ENCODE data around the gene ZER1. TPM values are rescaled to one million over a fixed set of nuclear protein-coding genes. Genes with fewer than 3 reads are reported as not detected.
A peak's percentile ranks its signal among the peaks of the same experiment; 100 is the strongest.

ZER1 gene
- total and polyA plus RNA-seq, 5 donors from 2014 or later = 31.9 to 44.7 (median 38.1) TPM

DNA sequence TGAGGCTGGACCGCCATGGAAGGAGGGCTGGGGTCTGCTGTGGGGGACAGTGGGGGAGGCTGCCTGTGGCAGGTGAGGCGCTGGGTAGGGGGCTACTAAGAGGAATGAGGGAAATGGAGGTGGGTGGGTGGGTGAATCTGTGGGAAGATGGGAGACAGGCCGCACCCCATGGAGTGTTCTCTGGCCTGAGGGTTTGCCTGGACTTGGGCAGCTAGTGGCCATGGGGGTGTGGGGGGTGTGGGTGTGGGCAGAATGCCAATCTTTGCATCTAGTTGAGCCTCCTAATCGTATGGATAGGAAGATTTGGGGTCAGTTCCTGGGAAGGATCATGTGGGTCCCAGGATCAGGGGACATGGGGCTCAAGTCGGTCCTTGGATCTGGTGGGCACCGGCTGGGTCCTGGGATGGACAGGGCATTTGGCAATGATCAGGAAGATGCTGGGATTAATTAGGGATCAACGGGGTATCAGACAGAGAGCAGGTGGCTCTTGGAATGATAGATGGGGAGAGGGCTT lies 48.3 kb downstream of the ZER1 start:
- H3K36me3 Mint-ChIP-seq = peaks cover 4% of the 10 kb centered on the region
- H3K4me3 Mint-ChIP-seq = peak overlapping the region; percentile 92 to 97 (median 96)
- Histone ChIP-seq H3K4me3 (ENCODE audit: low read depth, low read length) (peak overlapping the region; percentile 77), H3K27ac (ENCODE audit: insufficient read depth, low read length, poor library complexity, severe bottlenecking) (peak overlapping the region; percentile 79), H3K4me1 (ENCODE audit: control insufficient read depth, insufficient read depth, low read length, poor library complexity, severe bottlenecking) (peaks cover 23% of the 10 kb centered on the region), H3K9me3 (ENCODE audit: control insufficient read depth in 2 of 2, low read length in 2 of 2) (no peaks in the 10 kb centered on the region), H3K36me3 (ENCODE audit: control insufficient read depth, insufficient read depth, low read length) (peaks cover 5% of the 10 kb centered on the region), H3K27me3 (ENCODE audit: control insufficient read depth, insufficient read depth, low read length) (no peaks in the 10 kb centered on the region)
- no peaks in the 10 kb centered on the region for H3K9me3 Mint-ChIP-seq
- peaks cover 3 to 60% (median 19%) of the 10 kb centered on the region in 4 donors for H3K4me1 Mint-ChIP-seq
- no peaks in the 10 kb centered on the region for H3K27me3 Mint-ChIP-seq
- no peak for DNase-seq
- no peak for ATAC-seq (ENCODE audit: low read depth in 2 of 2)
- H3K27ac Mint-ChIP-seq = peak overlapping the region; percentile 88 to 93 (median 91)

DNA sequence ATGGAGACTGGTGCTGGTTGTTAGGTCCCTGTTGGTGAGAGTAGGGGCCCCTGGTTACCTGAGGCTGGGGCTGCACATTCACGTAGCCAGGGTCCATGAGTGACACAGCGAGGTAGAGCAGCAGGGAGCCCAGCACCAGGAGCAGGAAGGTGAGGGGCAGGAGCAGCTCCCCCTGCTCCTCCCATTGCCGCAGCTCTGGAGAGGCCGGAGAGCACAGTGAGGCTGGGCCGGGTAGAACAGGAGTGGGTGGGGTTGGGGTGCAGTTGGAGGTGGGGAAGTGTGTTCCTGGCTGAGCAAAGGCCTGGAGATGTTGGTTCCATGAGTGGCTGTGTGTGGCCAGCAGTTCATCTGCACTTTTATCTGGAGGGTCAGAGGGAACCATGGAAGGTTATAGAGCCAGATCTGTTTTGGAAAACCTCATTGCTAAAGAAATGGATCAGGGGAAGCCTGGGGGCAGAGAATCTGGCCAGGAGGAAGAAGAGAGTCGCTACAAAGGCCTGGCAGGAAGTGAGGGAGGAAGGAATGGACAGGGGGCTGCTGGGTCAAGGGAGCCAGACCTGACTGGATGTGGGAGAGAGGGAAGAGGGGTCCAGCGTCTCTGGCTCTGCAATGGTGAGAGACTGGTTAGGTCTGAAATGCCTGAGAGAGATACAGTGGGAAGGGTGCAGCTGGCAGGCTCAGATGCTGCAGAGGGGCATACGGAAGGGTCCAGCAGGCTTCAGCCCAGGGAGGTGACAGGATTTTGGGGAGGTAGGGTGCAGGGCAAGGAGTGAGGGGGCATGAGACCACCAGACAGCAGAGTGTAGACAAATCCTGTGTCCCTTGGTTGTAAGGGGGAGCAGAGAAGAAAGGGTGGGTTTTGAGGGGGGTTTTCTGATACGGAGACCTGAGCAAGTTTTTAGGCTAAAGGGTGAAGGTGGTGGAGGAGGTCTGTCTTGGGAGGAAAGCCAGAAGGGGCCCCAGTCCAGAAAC lies 49.1 kb downstream of the ZER1 start:
- Mint-ChIP-seq H3K4me3 (peak overlapping the region; percentile 92 to 97 (median 96)), H3K27ac (peak overlapping the region; percentile 52 to 93 (median 91)), H3K4me1 (peaks cover 3 to 54% (median 19%) of the 10 kb centered on the region in 4 donors), H3K36me3 (peaks cover 4% of the 10 kb centered on the region), H3K27me3 (no peaks in the 10 kb centered on the region), H3K9me3 (no peaks in the 10 kb centered on the region)
- H3K4me3 ChIP-seq (ENCODE audit: low read depth, low read length) = peak overlapping the region; percentile 77
- DNase-seq = no peak
- ATAC-seq (ENCODE audit: low read depth in 2 of 2) = no peak
- peaks cover 5% of the 10 kb centered on the region for H3K36me3 ChIP-seq (ENCODE audit: control insufficient read depth, insufficient read depth, low read length)
- peaks cover 23% of the 10 kb centered on the region for H3K4me1 ChIP-seq (ENCODE audit: control insufficient read depth, insufficient read depth, low read length, poor library complexity, severe bottlenecking)
- H3K27ac ChIP-seq (ENCODE audit: insufficient read depth, low read length, poor library complexity, severe bottlenecking) = peak overlapping the region; percentile 79
- no peaks in the 10 kb centered on the region for H3K27me3 ChIP-seq (ENCODE audit: control insufficient read depth, insufficient read depth, low read length)
- no peaks in the 10 kb centered on the region for H3K9me3 ChIP-seq (ENCODE audit: control insufficient read depth in 2 of 2, low read length in 2 of 2)

DNA sequence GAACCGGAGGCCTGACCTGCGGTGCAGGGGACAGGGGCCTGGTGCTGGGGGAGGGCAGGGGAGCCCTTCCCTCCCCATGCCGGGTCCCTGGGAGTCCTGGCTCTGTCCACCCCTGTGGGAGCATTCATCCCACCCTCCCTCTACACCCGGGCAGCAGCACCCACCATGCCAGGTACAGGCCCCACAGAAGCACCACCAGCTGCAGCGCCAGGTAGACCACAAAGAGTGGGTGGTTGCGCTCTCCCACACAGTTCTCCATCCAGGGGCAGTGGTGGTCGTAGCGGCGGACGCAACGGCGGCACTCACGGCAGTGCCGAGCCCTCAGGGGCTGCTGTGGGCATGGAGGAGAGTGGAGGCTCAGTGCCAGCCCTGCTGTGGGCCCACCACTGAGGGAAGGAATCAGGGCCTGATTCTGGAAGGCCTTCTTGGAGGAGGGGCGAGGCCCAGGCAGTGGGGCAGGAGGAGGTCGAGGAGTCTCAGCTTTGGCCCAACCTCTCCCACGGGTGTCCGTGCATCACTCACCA lies 50.2 kb downstream of the ZER1 start:
- peak overlapping the region in 1 of 4 donors; percentile 97 for H3K4me3 Mint-ChIP-seq
- Histone ChIP-seq H3K27me3 (ENCODE audit: control insufficient read depth, insufficient read depth, low read length) (no peaks in the 10 kb centered on the region), H3K27ac (ENCODE audit: insufficient read depth, low read length, poor library complexity, severe bottlenecking) (no peak overlapping the region), H3K36me3 (ENCODE audit: control insufficient read depth, insufficient read depth, low read length) (peaks cover 5% of the 10 kb centered on the region), H3K4me1 (ENCODE audit: control insufficient read depth, insufficient read depth, low read length, poor library complexity, severe bottlenecking) (peaks cover 23% of the 10 kb centered on the region), H3K9me3 (ENCODE audit: control insufficient read depth in 2 of 2, low read length in 2 of 2) (no peaks in the 10 kb centered on the region), H3K4me3 (ENCODE audit: low read depth, low read length) (no peak overlapping the region)
- H3K27ac Mint-ChIP-seq = peak overlapping the region in 1 of 3 donors; percentile 44
- peaks cover 4% of the 10 kb centered on the region for H3K36me3 Mint-ChIP-seq
- H3K27me3 Mint-ChIP-seq = no peaks in the 10 kb centered on the region
- ATAC-seq (ENCODE audit: low read depth in 2 of 2) (no peak), DNase-seq (no peak)
- H3K9me3 Mint-ChIP-seq = no peaks in the 10 kb centered on the region
- H3K4me1 Mint-ChIP-seq = peaks cover 3 to 45% (median 17%) of the 10 kb centered on the region in 4 donors

- H3K4me3 ChIP-seq (ENCODE audit: low read depth, low read length) = no peak overlapping the region
- H3K36me3 ChIP-seq (ENCODE audit: control insufficient read depth, insufficient read depth, low read length) = peaks cover 5% of the 10 kb centered on the region
- no peak for DNase-seq
- ATAC-seq (ENCODE audit: low read depth in 2 of 2) = no peak
- H3K27me3 ChIP-seq (ENCODE audit: control insufficient read depth, insufficient read depth, low read length) = no peaks in the 10 kb centered on the region
- H3K9me3 Mint-ChIP-seq = no peaks in the 10 kb centered on the region
- peaks cover 3 to 39% (median 16%) of the 10 kb centered on the region in 4 donors for H3K4me1 Mint-ChIP-seq
- H3K9me3 ChIP-seq (ENCODE audit: control insufficient read depth in 2 of 2, low read length in 2 of 2) = no peaks in the 10 kb centered on the region
- peak overlapping the region in 1 of 3 donors; percentile 44 for H3K27ac Mint-ChIP-seq
- no peak overlapping the region for H3K27ac ChIP-seq (ENCODE audit: insufficient read depth, low read length, poor library complexity, severe bottlenecking)
- peak overlapping the region in 2 of 4 donors; percentile 52 to 61 for H3K4me3 Mint-ChIP-seq
- H3K36me3 Mint-ChIP-seq = peaks cover 4% of the 10 kb centered on the region
- H3K27me3 Mint-ChIP-seq = no peaks in the 10 kb centered on the region
- peaks cover 23% of the 10 kb centered on the region for H3K4me1 ChIP-seq (ENCODE audit: control insufficient read depth, insufficient read depth, low read length, poor library complexity, severe bottlenecking)
Observed at GRCh38 chr9:128720841-128721486, 50.8 kb downstream of the ZER1 start.

DNA sequence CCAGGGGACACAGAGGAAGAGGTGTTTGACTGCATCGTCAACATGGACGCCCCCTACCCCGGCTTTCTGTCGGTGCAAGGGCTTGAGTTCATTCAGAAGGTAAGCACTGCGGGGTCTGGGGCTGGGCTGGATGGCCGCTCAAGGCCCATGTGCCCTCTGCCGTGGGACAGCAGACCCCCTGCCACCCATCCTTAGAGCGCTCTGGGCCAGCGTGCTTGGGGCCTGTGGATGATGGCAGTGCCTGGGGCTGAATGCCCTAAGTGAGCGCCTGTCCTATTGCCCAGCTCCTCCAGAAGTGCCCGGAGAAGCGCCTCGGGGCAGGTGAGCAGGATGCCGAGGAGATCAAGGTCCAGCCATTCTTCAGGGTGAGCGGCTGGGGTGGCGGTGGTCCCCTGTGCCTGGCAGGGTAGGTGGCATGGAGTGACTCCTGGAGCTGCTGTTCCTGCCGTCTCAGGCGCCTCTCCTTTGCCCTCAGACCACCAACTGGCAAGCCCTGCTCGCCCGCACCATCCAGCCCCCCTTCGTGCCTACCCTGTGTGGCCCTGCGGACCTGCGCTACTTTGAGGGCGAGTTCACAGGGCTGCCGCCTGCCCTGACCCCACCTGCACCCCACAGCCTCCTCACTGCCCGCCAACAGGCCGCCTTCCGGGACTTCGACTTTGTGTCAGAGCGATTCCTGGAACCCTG lies 51.7 kb downstream of the ZER1 start:
- H3K27me3 Mint-ChIP-seq = no peaks in the 10 kb centered on the region
- H3K9me3 ChIP-seq (ENCODE audit: control insufficient read depth in 2 of 2, low read length in 2 of 2) = no peaks in the 10 kb centered on the region
- H3K4me1 ChIP-seq (ENCODE audit: control insufficient read depth, insufficient read depth, low read length, poor library complexity, severe bottlenecking) = peaks cover 16% of the 10 kb centered on the region
- no peak overlapping the region for H3K27ac ChIP-seq (ENCODE audit: insufficient read depth, low read length, poor library complexity, severe bottlenecking)
- H3K27ac Mint-ChIP-seq = no peak overlapping the region
- ATAC-seq (ENCODE audit: low read depth in 2 of 2) = no peak
- H3K36me3 Mint-ChIP-seq = peaks cover 4% of the 10 kb centered on the region
- H3K27me3 ChIP-seq (ENCODE audit: control insufficient read depth, insufficient read depth, low read length) = no peaks in the 10 kb centered on the region
- H3K9me3 Mint-ChIP-seq = no peaks in the 10 kb centered on the region
- H3K36me3 ChIP-seq (ENCODE audit: control insufficient read depth, insufficient read depth, low read length) = peaks cover 5% of the 10 kb centered on the region
- H3K4me3 Mint-ChIP-seq = peak overlapping the region in 1 of 4 donors; percentile 35
- peaks cover 2 to 30% (median 15%) of the 10 kb centered on the region in 4 donors for H3K4me1 Mint-ChIP-seq
- DNase-seq = no peak
- no peak overlapping the region for H3K4me3 ChIP-seq (ENCODE audit: low read depth, low read length)

DNA sequence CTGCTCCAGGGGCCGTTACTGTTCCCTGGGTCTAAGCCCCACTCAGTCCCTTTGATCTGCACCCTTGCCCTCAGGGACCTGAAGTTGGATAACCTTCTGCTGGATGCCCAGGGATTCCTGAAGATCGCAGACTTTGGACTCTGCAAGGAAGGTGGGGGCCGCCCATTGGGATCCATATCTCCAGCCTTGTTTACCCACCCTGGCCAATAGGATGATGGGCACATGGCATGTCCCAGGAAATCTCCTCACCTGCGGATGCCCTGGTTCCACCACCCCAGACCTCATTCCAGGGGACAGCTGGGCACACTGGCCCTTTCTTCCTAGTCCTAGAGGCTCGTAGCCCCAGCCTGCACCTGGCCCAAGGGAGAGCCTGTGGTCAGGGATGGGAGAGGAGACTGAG lies 53.3 kb downstream of the ZER1 start:
- no peak for DNase-seq
- H3K36me3 ChIP-seq (ENCODE audit: control insufficient read depth, insufficient read depth, low read length) = peaks cover 5% of the 10 kb centered on the region
- H3K4me1 ChIP-seq (ENCODE audit: control insufficient read depth, insufficient read depth, low read length, poor library complexity, severe bottlenecking) = peaks cover 5% of the 10 kb centered on the region
- H3K27ac ChIP-seq (ENCODE audit: insufficient read depth, low read length, poor library complexity, severe bottlenecking) = no peak overlapping the region
- H3K27ac Mint-ChIP-seq = no peak overlapping the region
- H3K4me3 ChIP-seq (ENCODE audit: low read depth, low read length) = no peak overlapping the region
- no peaks in the 10 kb centered on the region for H3K9me3 Mint-ChIP-seq
- peaks cover 4% of the 10 kb centered on the region for H3K36me3 Mint-ChIP-seq
- no peaks in the 10 kb centered on the region for H3K27me3 ChIP-seq (ENCODE audit: control insufficient read depth, insufficient read depth, low read length)
- peak overlapping the region in 1 of 4 donors; percentile 44 for H3K4me3 Mint-ChIP-seq
- peaks cover 0 to 17% (median 4%) of the 10 kb centered on the region in 4 donors for H3K4me1 Mint-ChIP-seq
- H3K27me3 Mint-ChIP-seq = no peaks in the 10 kb centered on the region
- H3K9me3 ChIP-seq (ENCODE audit: control insufficient read depth in 2 of 2, low read length in 2 of 2) = no peaks in the 10 kb centered on the region
- no peak for ATAC-seq (ENCODE audit: low read depth in 2 of 2)

- Histone ChIP-seq H3K4me3 (ENCODE audit: low read depth, low read length) (no peak overlapping the region), H3K27ac (ENCODE audit: insufficient read depth, low read length, poor library complexity, severe bottlenecking) (no peak overlapping the region), H3K36me3 (ENCODE audit: control insufficient read depth, insufficient read depth, low read length) (peaks cover 5% of the 10 kb centered on the region), H3K27me3 (ENCODE audit: control insufficient read depth, insufficient read depth, low read length) (no peaks in the 10 kb centered on the region), H3K9me3 (ENCODE audit: control insufficient read depth in 2 of 2, low read length in 2 of 2) (no peaks in the 10 kb centered on the region), H3K4me1 (ENCODE audit: control insufficient read depth, insufficient read depth, low read length, poor library complexity, severe bottlenecking) (peaks cover 1% of the 10 kb centered on the region)
- Mint-ChIP-seq H3K36me3 (peaks cover 4% of the 10 kb centered on the region), H3K9me3 (no peaks in the 10 kb centered on the region), H3K27me3 (no peaks in the 10 kb centered on the region), H3K4me1 (peaks cover 0 to 12% (median 2%) of the 10 kb centered on the region in 4 donors), H3K27ac (no peak overlapping the region), H3K4me3 (no peak overlapping the region)
- DNase-seq (no peak), ATAC-seq (ENCODE audit: low read depth in 2 of 2) (no peak)
Observed at GRCh38 chr9:128718047-128718446, 53.7 kb downstream of the ZER1 start.

Data from CD4-positive, CD25-positive, alpha-beta regulatory T cell (primary cell).